ENCODE results near the gene KLHL29. TPM values are rescaled to one million over a fixed set of nuclear protein-coding genes. Genes with fewer than 3 reads are reported as not detected.

Gene KLHL29
- total RNA-seq, 1 donor from 2014 or later, result 2.6 TPM

GRCh38 chr2:23615216-23616020 lies 230.4 kb downstream of the KLHL29 start:
- DNase-seq (ENCODE audit: low spot score), result no peak

- DNase-seq (ENCODE audit: low spot score), result no peak
Observed at GRCh38 chr2:23616630-23617029, 231.7 kb downstream of the KLHL29 start.

- DNase-seq (ENCODE audit: low spot score), result peak; percentile 91
Observed at GRCh38 chr2:23617167-23617810, 232.3 kb downstream of the KLHL29 start.

- no peak for DNase-seq (ENCODE audit: low spot score)
Observed at GRCh38 chr2:23617811-23618215, 232.8 kb downstream of the KLHL29 start.

- no peak for DNase-seq (ENCODE audit: low spot score)
Observed at GRCh38 chr2:23618265-23618664, 233.3 kb downstream of the KLHL29 start.

- DNase-seq (ENCODE audit: low spot score), result peak; percentile 11
Observed at GRCh38 chr2:23618794-23619530, 234.0 kb downstream of the KLHL29 start.

GRCh38 chr2:23619941-23620340 lies 235.0 kb downstream of the KLHL29 start:
- no peak for DNase-seq (ENCODE audit: low spot score)

- DNase-seq (ENCODE audit: low spot score), result peak; percentile 85
Observed at GRCh38 chr2:23620841-23621341, 235.9 kb downstream of the KLHL29 start.

GRCh38 chr2:23621616-23622015 lies 236.6 kb downstream of the KLHL29 start:
- no peak for DNase-seq (ENCODE audit: low spot score)

- DNase-seq (ENCODE audit: low spot score), result no peak
Observed at GRCh38 chr2:23622466-23622865, 237.5 kb downstream of the KLHL29 start.

- DNase-seq (ENCODE audit: low spot score), result no peak
Observed at GRCh38 chr2:23622966-23623675, 238.1 kb downstream of the KLHL29 start.

GRCh38 chr2:23624378-23624777 lies 239.4 kb downstream of the KLHL29 start:
- DNase-seq (ENCODE audit: low spot score), result no peak

- no peak for DNase-seq (ENCODE audit: low spot score)
Observed at GRCh38 chr2:23624915-23625314, 239.9 kb downstream of the KLHL29 start.

GRCh38 chr2:23625726-23626125 lies 240.7 kb downstream of the KLHL29 start:
- DNase-seq (ENCODE audit: low spot score), result no peak

GRCh38 chr2:23626701-23627230 lies 241.8 kb downstream of the KLHL29 start:
- DNase-seq (ENCODE audit: low spot score), result no peak

GRCh38 chr2:23627236-23628009 lies 242.4 kb downstream of the KLHL29 start:
- DNase-seq (ENCODE audit: low spot score), result no peak

- no peak for DNase-seq (ENCODE audit: low spot score)
Observed at GRCh38 chr2:23628926-23629771, 244.2 kb downstream of the KLHL29 start.

GRCh38 chr2:23629772-23630480 lies 244.9 kb downstream of the KLHL29 start:
- DNase-seq (ENCODE audit: low spot score), result no peak

- no peak for DNase-seq (ENCODE audit: low spot score)
Observed at GRCh38 chr2:23630961-23631360, 246.0 kb downstream of the KLHL29 start.
